Trophoblast cell (in vitro differentiated cells and primary cell): Measurements from ENCODE around the gene ZNF726.
"Not testable (repeated sequence)": the region's sequence is repeated elsewhere in the genome, so short reads cannot be mapped to it uniquely, and the experiment has no call there.

Experiments
- DNase-seq, 2 donors: peaks; one replicate each; pipeline ENCODE4 v3.0.0-alpha.2; 2016
- H2AFZ ChIP-seq: 2 replicates; pipeline ENCODE4 v1.6.1; 2013; ENCODE audit warnings: low read length, moderate library complexity, mild to moderate bottlenecking; ENCODE audit not compliant: insufficient read depth, poor library complexity
- H2AK5ac ChIP-seq: 2 replicates; pipeline ENCODE4 v1.6.1; 2013; ENCODE audit warnings: mild to moderate bottlenecking, low read length
- H2BK120ac ChIP-seq: 2 replicates; pipeline ENCODE4 v1.6.1; 2013; ENCODE audit warnings: low read length, mild to moderate bottlenecking, moderate library complexity; ENCODE audit not compliant: insufficient read depth, poor library complexity
- H2BK12ac ChIP-seq: 2 replicates; pipeline ENCODE4 v1.6.1; 2013; ENCODE audit warnings: mild to moderate bottlenecking, low read length, moderate library complexity
- H2BK5ac ChIP-seq: 2 replicates; pipeline ENCODE4 v1.6.1; 2013; ENCODE audit warnings: low read length, low read depth, moderate library complexity, mild to moderate bottlenecking; ENCODE audit not compliant: poor library complexity
- H3K14ac ChIP-seq: 2 replicates; pipeline ENCODE4 v1.6.1; 2013; ENCODE audit warnings: mild to moderate bottlenecking, low read length
- H3K18ac ChIP-seq: 2 replicates; pipeline ENCODE4 v1.6.1; 2013; ENCODE audit warnings: mild to moderate bottlenecking, low read length
- H3K23ac ChIP-seq: 2 replicates; pipeline ENCODE4 v1.6.1; 2013; ENCODE audit warnings: low read length
- H3K27ac ChIP-seq: 2 replicates; pipeline ENCODE4 v1.5.1; 2013; ENCODE audit warnings: low read depth, mild to moderate bottlenecking, inconsistent platforms, low read length, moderate library complexity
- H3K27me3 ChIP-seq: 2 replicates; pipeline ENCODE4 v1.6.1; 2013; ENCODE audit warnings: inconsistent platforms, mild to moderate bottlenecking, low read length, moderate library complexity; ENCODE audit not compliant: insufficient read depth
- H3K36me3 ChIP-seq, 2 experiments: 1 replicate in 1 of 2; 2 replicates in 1 of 2; pipeline ENCODE4 v1.6.1; 2013; ENCODE audit warnings: low read length in 2 of 2, mild to moderate bottlenecking in 2 of 2, moderate library complexity in 1 of 2; ENCODE audit not compliant: insufficient read depth in 2 of 2, control insufficient read depth in 1 of 2
- H3K4ac ChIP-seq: 2 replicates; pipeline ENCODE4 v1.6.1; 2013; ENCODE audit warnings: low read depth, mild to moderate bottlenecking, low read length, moderate library complexity
- H3K4me1 ChIP-seq, 2 experiments: 1 replicate in 1 of 2; 2 replicates in 1 of 2; pipeline ENCODE4 v1.6.1; 2013; ENCODE audit warnings: low read length in 2 of 2, mild to moderate bottlenecking in 2 of 2, moderate library complexity in 1 of 2; ENCODE audit not compliant: insufficient read depth in 2 of 2, control insufficient read depth in 1 of 2
- H3K4me2 ChIP-seq: 2 replicates; pipeline ENCODE4 v1.6.1; 2013; ENCODE audit warnings: inconsistent platforms, mild to moderate bottlenecking, low read length, moderate library complexity
- H3K4me3 ChIP-seq: 2 replicates; pipeline ENCODE4 v1.5.1; 2013; ENCODE audit warnings: mild to moderate bottlenecking, low read depth, low read length, inconsistent platforms
- H3K79me1 ChIP-seq: one replicate; pipeline ENCODE4 v1.6.1; 2013; ENCODE audit warnings: low read length
- H3K79me2 ChIP-seq: 2 replicates; pipeline ENCODE4 v1.6.1; 2013; ENCODE audit warnings: low read length, mild to moderate bottlenecking; ENCODE audit not compliant: control insufficient read depth, insufficient read depth, poor library complexity
- H3K9ac ChIP-seq: 2 replicates; pipeline ENCODE4 v1.6.1; 2013; ENCODE audit warnings: mild to moderate bottlenecking, low read length
- H3K9me3 ChIP-seq: 2 replicates; pipeline ENCODE4 v1.6.1; 2013; ENCODE audit warnings: low read depth, mild to moderate bottlenecking, control low read depth, inconsistent platforms, low read length; ENCODE audit not compliant: insufficient read depth
- H4K12ac ChIP-seq: 2 replicates; pipeline ENCODE4 v1.6.1; 2013; ENCODE audit warnings: low read depth, mild to moderate bottlenecking, low read length, moderate library complexity
- H4K8ac ChIP-seq: 2 replicates; pipeline ENCODE4 v1.6.1; 2013; ENCODE audit warnings: low read depth, mild to moderate bottlenecking, low read length, moderate library complexity
- H4K91ac ChIP-seq: one replicate; pipeline ENCODE4 v1.6.1; 2013; ENCODE audit warnings: low read depth, mild to moderate bottlenecking, low read length, moderate library complexity
- WGBS: extraction: QIAGEN DNeasy Blood & Tissue Kit; methylation state at CpG from one replicate; pipeline ENCODE4 v1.1.7; 2013; ENCODE audit warnings: missing lambda C conversion rate; ENCODE audit not compliant: insufficient read length, insufficient coverage; ENCODE audit errors: extremely low coverage; 5-methylcytosine and 5-hydroxymethylcytosine counted together

ZNF726 gene

GRCh38 chr19:23932878-23933277 is 18.2 kb downstream of the ZNF726 start:
- DNase-seq: no peak
- H2BK5ac ChIP-seq: no peak overlapping the region
- H3K9me3 ChIP-seq: peaks cover 5% of the 10 kb centered on the region
- no peak overlapping the region for H4K8ac ChIP-seq
- no peak overlapping the region for H2BK120ac ChIP-seq
- H2AK5ac ChIP-seq: no peak overlapping the region
- no peak overlapping the region for H3K23ac ChIP-seq
- no peak overlapping the region for H3K4me2 ChIP-seq
- no peaks in the 10 kb centered on the region for H3K36me3 ChIP-seq
- H3K4me3 ChIP-seq: no peak overlapping the region
- no peak overlapping the region for H4K12ac ChIP-seq
- H3K9ac ChIP-seq: no peak overlapping the region
- no peak overlapping the region for H2AFZ ChIP-seq
- no peak overlapping the region for H3K4ac ChIP-seq
- no peaks in the 10 kb centered on the region for H3K79me2 ChIP-seq
- H3K79me1 ChIP-seq: no peaks in the 10 kb centered on the region
- no peak overlapping the region for H3K14ac ChIP-seq
- no peak overlapping the region for H3K18ac ChIP-seq
- no peaks in the 10 kb centered on the region for H3K27me3 ChIP-seq
- no CpG with 5 or more reads among the region's 1 CpG for WGBS
- H2BK12ac ChIP-seq: no peak overlapping the region
- H3K27ac ChIP-seq: no peak overlapping the region
- no peaks in the 10 kb centered on the region for H3K4me1 ChIP-seq
- no peak overlapping the region for H4K91ac ChIP-seq

- not testable (repeated sequence) for H2AK5ac ChIP-seq, H3K9ac ChIP-seq, H3K4ac ChIP-seq, H3K18ac ChIP-seq, H3K27ac ChIP-seq, H4K91ac ChIP-seq, DNase-seq, H3K9me3 ChIP-seq, H4K12ac ChIP-seq, H3K79me2 ChIP-seq, H2BK12ac ChIP-seq, H3K23ac ChIP-seq, H3K14ac ChIP-seq, H3K4me2 ChIP-seq, H3K36me3 ChIP-seq, H3K4me1 ChIP-seq, H3K27me3 ChIP-seq, H2AFZ ChIP-seq, H2BK120ac ChIP-seq, H3K79me1 ChIP-seq, H2BK5ac ChIP-seq, H3K4me3 ChIP-seq, H4K8ac ChIP-seq
- no CpG with 5 or more reads among the region's 29 CpGs for WGBS
Measured at GRCh38 chr19:23937031-23937430, 22.3 kb downstream of the ZNF726 start.

- H3K79me2 ChIP-seq: no peaks in the 10 kb centered on the region
- no peak overlapping the region for H3K23ac ChIP-seq
- H3K4ac ChIP-seq: no peak overlapping the region
- no peaks in the 10 kb centered on the region for H3K36me3 ChIP-seq
- H3K27ac ChIP-seq: no peak overlapping the region
- H2BK12ac ChIP-seq: no peak overlapping the region
- no peak overlapping the region for H4K91ac ChIP-seq
- DNase-seq: no peak
- no peak overlapping the region for H3K4me2 ChIP-seq
- no peak overlapping the region for H2AK5ac ChIP-seq
- H4K12ac ChIP-seq: no peak overlapping the region
- H3K9ac ChIP-seq: no peak overlapping the region
- H3K79me1 ChIP-seq: no peaks in the 10 kb centered on the region
- H2BK5ac ChIP-seq: no peak overlapping the region
- no peak overlapping the region for H2AFZ ChIP-seq
- H3K14ac ChIP-seq: no peak overlapping the region
- no peak overlapping the region for H2BK120ac ChIP-seq
- no peak overlapping the region for H3K18ac ChIP-seq
- H4K8ac ChIP-seq: no peak overlapping the region
- WGBS: no CpG with 5 or more reads among the region's 1 CpG
- H3K4me1 ChIP-seq: no peaks in the 10 kb centered on the region
- H3K9me3 ChIP-seq: peaks cover 8% of the 10 kb centered on the region
- no peak overlapping the region for H3K4me3 ChIP-seq
- H3K27me3 ChIP-seq: no peaks in the 10 kb centered on the region
Measured at GRCh38 chr19:23943411-23943810, 28.7 kb downstream of the ZNF726 start.

DNA sequence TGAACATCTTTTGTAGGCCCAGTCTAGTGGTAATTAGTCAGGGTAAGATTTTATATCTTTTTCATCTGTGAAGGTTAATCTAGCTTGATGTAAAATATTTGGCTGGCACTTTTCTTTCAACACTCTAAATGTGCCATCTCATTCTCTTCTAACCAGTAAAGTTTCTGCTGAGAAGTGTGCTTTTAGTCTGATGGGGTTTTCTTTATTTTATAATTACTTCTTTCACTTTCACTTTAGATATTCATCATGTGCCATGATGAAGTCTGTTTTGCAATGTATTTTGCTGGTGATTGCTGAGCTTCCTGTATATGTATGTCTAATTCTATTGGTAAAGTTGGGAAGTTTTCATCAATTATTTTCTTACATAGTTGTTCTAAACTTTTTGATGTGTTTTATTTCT is 31.9 kb downstream of the ZNF726 start:
- H3K4ac ChIP-seq: no peak overlapping the region
- no peak overlapping the region for H4K12ac ChIP-seq
- no peak overlapping the region for H3K9ac ChIP-seq
- H2AK5ac ChIP-seq: no peak overlapping the region
- H3K14ac ChIP-seq: no peak overlapping the region
- no peak overlapping the region for H3K4me3 ChIP-seq
- H3K18ac ChIP-seq: no peak overlapping the region
- H2BK120ac ChIP-seq: no peak overlapping the region
- no peaks in the 10 kb centered on the region for H3K4me1 ChIP-seq
- H3K79me2 ChIP-seq: no peaks in the 10 kb centered on the region
- H3K79me1 ChIP-seq: no peaks in the 10 kb centered on the region
- DNase-seq: no peak
- no peak overlapping the region for H3K27ac ChIP-seq
- no peak overlapping the region for H3K23ac ChIP-seq
- no peak overlapping the region for H4K8ac ChIP-seq
- H2BK5ac ChIP-seq: no peak overlapping the region
- no peaks in the 10 kb centered on the region for H3K36me3 ChIP-seq
- no peak overlapping the region for H4K91ac ChIP-seq
- H2BK12ac ChIP-seq: no peak overlapping the region
- no peak overlapping the region for H2AFZ ChIP-seq
- H3K4me2 ChIP-seq: no peak overlapping the region
- H3K27me3 ChIP-seq: no peaks in the 10 kb centered on the region
- peaks cover 6% of the 10 kb centered on the region for H3K9me3 ChIP-seq

- Histone ChIP-seq H3K4ac (no peak overlapping the region), H2BK120ac (no peak overlapping the region), H3K4me3 (no peak overlapping the region), H3K18ac (no peak overlapping the region), H3K36me3 (no peaks in the 10 kb centered on the region), H3K14ac (no peak overlapping the region), H3K9me3 (peaks cover 5% of the 10 kb centered on the region), H3K23ac (no peak overlapping the region), H4K91ac (no peak overlapping the region), H3K4me1 (no peaks in the 10 kb centered on the region), H3K27me3 (no peaks in the 10 kb centered on the region), H4K12ac (no peak overlapping the region), H3K79me1 (no peaks in the 10 kb centered on the region), H3K79me2 (no peaks in the 10 kb centered on the region), H3K9ac (no peak overlapping the region), H4K8ac (no peak overlapping the region), H3K27ac (no peak overlapping the region), H2AK5ac (no peak overlapping the region), H2BK5ac (no peak overlapping the region), H3K4me2 (no peak overlapping the region), H2BK12ac (no peak overlapping the region), H2AFZ (no peak overlapping the region)
- DNase-seq: no peak
- no CpG with 5 or more reads among the region's 2 CpGs for WGBS
Measured at GRCh38 chr19:23949611-23950010, 34.9 kb downstream of the ZNF726 start.
